NCI-H2171 treated with DMSO at 0.1 percent for 48 hours (cell line): ENCODE data around the gene CNOT11.
"Not testable (repeated sequence)": the region's sequence is repeated elsewhere in the genome, so short reads cannot be mapped to it uniquely, and the experiment has no call there.

Source experiments
- DNase-seq: peaks from one replicate; lab custom pipeline; 2025; lab: John Stamatoyannopoulos, UW

CNOT11 gene

DNA sequence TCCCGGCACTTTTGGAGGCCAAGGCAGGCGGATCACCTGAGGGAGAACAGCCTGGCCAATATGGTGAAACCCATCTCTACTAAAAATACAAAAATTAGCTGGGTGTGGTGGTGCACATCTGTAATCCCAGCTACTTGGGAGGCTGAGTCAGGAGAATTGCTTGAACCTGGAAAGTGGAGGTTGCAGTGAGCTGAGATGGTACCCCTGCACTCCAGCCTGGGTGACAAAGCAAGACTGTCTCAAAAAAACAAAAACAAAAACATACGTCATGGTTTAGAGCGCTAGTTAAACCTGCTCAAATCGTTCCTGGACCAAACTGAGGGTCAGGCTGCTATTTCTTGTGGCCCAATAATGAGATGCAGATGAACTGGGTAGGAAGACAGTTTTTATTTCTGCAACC is 7.2 kb upstream of the CNOT11 start:
- DNase-seq, result not testable (repeated sequence)

DNA sequence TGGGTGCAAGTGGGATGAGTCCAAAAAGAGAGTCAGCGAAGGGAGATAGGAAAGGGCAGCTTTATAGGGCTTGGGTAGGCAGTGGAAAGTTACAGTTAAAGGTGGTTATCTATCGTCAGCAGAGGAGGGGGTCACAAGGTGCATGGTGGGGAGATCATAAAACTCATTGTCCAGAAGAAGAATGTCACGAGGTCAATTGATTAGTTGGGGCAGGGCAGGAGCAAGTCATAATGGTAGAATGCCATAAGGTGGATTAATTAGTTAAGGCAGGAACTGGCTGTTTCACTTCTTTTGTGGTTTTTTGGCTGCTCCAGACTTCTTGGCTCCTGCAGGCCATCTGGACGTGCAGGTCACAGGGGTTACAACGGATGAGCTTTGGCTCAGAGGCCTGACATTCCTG is 3.9 kb upstream of the CNOT11 start:
- not testable (repeated sequence) for DNase-seq

DNA sequence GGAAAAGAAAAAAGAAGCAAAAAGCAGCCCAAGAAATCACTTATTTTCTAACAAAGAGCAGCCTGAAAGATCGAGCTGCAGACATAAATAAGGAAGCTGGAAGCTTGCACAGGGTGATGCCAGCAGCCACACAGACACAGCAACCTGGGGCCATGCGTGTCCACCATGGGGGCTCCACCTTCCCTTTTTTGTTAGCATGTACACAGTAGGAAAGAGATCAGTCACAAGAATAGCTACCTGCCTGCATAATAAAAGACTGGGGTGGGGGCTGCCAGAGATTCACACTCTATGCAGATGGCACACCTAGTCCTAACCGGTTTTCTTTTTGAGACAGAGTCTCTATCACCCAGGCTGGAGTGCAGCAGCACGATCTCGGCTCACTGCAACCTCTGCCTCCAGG is 2.9 kb upstream of the CNOT11 start:
- DNase-seq, result no peak

DNA sequence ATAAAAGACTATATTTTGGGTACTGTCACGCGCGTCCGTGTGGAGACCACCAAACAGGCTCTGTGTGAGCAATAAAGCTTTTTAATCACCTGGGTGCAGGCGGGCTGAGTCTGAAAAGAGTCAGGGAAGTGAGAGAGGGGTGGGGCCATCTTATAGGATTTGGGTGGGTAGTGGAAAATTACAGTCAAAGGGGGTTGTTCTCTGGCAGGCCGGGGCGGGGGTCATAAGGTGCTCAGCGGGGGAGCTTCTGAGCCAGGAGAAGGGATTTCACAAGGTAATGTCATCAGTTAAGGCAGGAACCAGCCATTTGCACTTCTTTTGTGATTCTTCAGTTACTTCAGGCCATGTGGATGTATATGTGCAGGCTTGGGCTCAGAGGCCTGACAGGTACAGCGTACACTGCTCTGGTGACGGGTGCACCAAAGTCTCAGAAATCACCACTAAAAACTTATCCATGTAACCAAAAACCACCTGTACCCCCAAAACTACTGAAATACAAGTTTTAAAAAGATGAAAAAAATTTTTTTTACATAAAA is 1.4 kb upstream of the CNOT11 start:
- not testable (repeated sequence) for DNase-seq

DNA sequence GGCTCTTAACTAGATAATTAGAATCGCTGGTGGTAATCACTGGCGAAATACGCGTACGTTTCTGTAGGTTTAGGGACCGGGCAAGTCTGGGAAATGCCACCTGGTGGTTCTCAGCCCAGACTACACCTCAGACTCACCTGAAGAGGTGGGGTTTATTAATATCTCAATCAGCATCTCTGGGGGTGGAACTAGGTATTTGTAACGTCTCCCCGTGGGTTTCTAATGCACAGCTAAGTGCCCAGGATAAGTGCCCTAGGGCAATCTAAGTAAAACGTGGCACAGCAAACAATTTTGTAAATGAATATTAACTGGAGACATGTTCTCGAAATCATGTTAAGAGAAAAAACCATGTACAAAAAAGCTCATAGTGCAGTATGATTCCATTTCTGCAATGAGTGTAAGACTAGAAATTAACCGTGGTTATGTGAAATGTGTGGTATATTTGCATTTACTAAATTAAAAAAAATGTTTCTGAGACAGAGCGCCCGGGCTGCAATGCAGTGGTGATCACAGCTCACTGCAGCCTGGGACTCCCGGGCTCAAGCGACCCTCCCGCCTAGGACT is 760 bp upstream of the CNOT11 start:
- DNase-seq, result peak; percentile 78

DNA sequence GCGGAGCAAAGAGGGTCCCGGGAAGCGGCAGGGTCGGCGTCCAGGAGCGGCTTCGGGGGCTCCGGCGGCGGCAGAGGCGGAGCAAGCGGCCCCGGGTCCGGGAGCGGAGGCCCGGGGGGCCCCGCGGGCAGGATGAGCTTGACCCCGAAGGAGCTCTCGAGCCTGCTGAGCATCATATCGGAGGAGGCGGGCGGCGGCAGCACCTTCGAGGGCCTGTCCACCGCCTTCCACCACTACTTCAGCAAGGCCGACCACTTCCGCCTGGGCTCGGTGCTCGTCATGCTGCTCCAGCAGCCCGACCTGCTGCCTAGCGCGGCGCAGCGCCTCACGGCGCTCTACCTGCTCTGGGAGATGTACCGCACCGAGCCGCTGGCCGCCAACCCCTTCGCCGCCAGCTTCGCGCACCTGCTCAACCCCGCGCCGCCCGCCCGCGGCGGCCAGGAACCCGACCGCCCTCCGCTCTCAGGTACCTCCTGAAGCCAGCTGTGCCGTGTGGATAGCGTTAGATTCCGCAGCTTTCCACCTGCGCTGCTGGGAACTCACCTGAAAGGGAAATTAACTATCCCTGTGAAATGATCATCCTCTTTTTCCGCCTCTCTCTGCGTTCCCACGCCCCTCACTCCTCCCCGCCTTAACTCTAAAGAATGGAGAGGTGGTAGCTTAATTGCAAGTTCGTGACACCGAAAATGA is 472 bp downstream of the CNOT11 start:
- peak; percentile 58 for DNase-seq

DNA sequence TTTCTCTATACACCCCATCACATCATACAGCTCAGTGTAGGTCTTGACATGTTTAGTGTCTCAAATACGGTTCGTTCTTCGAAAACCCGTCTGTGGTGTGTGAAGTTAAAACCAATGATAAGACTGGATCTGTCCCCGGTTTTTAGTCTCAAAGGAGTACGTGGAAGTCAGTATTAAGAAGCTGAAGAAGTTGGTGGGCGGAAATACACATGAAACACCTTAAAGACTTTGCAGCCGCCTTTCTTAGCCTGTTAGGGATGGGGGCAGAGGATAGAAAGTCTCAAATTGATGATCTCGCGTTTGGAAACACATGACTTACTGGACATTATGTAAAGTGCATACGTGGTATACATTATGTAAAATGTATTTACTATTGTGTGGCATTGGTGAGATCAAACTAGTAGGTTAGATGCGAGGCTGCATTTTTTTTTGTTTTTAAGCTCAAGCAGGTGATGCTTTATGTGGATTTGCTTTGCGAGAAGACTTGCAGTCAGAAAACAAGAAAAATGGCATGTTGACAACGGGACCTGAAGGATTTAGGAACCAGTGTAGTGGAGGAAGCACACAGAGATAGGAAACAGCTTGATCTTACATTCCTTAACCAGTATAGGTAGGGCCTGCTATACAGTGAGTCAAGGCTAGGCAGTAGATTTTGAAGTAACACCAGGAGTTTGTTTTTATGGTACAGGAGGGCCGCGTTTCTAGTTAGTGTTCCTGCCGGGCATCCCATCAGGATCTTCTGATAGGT is 1.2 kb downstream of the CNOT11 start:
- no peak for DNase-seq

DNA sequence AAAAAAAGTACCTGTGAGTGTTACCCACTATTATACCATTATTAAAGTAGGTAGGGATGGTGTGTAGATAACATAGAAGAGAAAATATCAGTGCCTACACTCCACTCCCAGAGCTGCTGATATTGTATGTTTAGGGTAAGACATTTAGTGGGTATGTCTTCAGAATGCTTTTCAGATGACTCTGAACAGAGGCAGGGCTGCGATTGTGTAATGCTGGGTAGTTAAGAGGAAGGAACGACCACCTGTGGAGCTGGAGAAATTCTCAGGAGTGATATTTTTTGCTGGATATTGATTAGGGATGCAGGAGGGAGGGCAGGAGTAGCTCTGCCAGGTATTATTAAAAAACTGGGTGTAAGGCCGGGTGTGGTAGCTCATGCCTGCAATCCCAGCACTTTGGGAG is 2.8 kb downstream of the CNOT11 start:
- DNase-seq, result no peak

DNA sequence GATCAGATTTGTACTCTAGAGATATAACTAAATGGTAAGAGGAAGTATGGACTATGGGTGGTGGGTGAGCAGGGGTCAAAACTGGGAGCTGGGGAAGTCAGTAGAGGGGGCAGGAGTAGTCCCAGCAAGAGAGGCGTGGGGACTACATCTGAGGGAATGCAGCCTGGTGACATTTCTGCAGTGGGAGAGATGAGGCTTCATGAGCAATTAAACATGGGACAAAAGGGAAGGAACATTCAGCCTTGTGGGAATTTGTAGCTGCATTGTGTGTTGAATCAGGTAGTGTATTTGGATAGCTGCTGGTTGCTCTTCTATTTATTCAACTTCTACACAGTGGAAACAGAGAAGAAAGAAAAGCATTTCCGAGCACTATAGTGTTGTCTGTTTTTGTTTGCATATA is 3.6 kb downstream of the CNOT11 start:
- DNase-seq, result no peak

DNA sequence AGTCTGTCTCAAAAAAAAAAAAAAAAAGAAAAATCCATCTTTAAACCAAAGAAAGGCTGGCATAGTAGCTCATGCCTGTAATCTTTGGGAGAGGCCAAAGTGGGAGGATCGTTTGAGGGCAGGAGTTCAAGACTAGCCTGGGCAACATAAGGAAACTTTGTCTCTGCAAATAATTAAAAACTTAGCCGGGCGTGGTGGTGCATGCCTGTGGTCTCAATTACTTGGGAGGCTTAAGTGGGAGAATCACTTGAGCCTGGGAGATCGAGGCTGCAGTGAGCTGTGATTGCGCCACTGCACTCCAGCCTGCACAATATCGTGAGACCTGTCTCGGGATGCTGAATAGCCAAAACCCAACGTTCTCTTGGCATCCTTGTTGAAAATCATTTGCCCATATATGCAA is 6.1 kb downstream of the CNOT11 start:
- no peak for DNase-seq

DNA sequence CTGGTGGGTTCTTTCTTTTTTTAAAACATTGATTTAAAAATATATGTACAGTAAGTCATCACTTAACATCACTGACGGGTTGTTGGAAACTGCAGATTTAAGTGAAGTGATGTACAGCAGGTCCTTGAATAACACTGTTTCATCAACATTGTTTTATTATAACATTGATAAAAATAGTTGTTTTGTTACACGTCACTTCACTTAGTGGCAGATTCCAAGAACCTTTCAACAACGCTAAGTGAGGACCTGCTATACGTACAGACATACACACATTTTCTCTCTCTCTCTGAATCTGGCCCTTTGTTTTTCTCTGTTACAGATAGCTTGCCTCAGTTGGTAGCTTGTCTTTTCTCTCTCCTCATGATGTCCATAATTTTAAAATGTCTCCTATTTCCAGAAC is 9.5 kb downstream of the CNOT11 start:
- DNase-seq, result no peak

DNA sequence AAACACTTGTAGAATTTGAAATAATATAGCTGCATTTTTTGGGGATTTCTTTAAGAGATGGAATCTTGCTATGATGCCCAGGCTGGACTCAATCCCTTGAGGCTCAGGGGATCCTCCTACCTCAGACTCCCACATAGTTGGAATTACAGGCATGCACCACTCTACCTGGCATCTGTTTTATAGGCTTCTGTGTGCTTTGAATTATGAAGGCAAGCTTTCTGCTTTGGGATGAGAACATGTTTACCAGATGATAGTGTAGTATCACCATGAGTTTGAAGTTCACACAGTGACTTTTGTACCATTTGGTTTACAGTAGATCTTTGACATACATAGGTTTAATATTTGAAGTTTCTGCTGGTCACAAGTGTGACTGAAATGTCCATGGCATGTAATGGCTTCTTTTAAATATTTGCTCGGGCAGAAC is 10.7 kb downstream of the CNOT11 start:
- no peak for DNase-seq

DNA sequence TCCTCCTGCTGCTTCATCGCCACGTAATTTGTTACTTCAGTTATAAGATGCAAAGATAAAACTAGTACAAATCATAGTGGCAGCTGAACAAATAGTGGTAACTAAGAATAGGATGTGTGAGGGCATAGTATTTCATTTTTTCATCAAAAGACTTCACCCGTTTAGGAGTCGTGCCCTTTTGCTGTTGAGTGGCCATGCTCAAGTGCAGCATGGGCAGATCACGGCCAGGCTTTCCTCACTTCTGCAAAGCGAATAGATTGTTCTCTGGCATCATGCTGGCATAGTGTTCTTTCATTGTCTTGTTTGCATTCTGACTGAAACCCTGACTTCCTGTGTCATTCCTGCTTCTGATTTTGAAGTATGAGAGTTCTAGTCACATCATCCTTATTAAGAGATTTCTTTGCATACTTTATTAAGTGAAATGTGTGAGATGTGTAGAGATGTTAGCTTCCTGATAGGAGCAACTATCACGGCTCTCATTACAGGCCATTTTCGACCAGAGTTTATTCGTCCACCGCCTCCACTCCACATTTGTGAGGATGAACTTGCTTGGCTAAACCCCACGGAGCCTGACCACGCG is 11.8 kb downstream of the CNOT11 start:
- DNase-seq, result no peak

DNA sequence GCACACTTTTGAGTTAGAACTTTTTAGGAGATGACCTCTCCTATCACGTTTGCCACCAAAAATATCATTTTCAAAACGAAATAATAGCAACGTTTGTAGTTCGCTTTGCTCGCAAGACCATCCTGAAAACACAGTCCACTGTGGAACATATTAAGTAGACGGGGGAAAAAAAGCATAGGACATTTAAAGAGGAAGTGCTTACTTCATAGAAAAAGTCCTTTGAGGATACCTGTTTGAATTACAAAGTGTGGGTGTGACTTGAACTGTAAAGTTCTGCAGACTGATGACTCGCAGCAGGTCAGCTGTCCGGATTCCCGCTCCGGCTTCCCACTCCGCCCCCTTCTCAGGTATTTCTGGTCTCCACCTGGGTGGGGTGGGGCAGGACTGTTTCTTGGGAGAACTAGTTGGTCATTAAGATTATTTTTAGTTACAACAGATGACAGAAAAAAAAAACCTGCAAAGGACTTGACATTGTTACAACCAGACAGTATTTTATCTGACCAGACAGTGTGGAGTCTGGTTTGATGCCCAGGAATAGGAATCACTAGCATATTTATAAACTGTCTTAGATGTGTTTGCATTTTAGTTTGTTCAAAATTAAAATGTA is 13.3 kb downstream of the CNOT11 start:
- no peak for DNase-seq

DNA sequence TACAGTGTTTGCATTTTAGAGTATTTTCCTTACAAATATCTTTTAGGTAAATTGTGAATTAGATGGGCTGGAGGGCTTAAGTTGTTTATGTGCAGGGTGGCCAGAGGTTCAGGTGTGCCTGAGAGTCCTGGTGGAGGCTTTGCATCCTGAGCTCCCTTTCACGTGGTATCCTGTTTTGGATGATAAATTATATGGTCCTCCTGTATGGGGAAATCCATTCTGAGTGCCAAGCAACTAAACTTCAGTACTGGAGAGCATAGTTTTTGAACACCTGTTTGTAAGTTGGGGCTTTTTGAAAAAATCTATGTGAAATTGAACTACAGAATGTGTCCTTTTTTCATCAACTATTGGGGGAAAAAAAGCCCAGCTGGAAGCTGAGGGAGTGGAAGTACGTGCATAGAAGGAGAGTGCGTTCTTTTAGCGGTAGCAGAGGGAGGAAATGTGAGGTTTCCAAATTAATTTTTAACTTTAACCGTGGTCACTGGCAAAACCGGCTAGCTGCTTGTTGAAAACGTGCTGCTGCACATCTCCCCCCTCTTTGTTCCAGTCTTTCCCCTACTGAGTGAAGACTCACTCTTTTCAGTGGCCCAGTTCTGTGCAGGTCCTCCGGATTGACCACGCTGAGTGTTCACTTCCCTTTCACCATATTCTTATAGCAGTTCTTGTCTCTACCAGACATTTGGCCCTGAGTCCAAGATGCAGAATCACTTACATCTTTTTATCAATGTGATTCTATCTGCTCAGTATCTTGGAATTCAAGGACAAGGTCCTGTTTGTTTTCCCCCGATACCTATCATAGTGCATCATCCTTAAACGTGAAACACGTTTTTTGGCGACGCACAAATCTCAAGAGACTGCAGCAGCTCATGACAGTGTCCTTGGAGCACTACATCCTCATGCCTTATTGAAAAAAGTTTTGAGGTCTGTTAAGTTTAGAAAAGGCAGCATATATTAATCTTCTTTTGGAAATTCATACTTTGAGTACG is 15.3 kb downstream of the CNOT11 start:
- no peak for DNase-seq

DNA sequence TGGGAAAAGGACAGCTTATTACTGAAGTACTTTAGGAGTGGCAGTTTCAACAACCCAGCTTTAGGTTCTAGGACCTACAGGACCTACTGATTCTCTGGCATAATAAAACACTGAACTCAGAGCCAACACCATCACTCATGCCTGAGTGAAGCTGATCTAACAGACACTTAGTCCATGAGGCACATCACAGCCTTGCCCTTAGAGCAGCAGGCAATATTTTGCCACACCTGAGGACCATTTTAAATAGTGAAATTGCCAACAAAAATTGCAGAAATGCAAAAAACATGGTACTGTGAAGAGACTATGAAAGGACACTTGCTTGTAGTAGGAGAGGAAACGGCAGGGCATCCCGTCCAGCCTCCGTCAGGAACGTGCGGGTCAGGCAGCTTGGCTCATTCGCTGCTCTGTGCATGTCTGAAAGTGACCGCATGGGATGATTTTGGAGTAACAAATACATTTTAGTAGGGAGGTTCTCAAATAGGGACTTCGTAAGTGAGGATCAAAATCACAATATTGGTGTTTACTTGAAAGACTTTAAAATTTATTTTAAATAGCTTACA is 18.1 kb downstream of the CNOT11 start:
- DNase-seq, result no peak

DNA sequence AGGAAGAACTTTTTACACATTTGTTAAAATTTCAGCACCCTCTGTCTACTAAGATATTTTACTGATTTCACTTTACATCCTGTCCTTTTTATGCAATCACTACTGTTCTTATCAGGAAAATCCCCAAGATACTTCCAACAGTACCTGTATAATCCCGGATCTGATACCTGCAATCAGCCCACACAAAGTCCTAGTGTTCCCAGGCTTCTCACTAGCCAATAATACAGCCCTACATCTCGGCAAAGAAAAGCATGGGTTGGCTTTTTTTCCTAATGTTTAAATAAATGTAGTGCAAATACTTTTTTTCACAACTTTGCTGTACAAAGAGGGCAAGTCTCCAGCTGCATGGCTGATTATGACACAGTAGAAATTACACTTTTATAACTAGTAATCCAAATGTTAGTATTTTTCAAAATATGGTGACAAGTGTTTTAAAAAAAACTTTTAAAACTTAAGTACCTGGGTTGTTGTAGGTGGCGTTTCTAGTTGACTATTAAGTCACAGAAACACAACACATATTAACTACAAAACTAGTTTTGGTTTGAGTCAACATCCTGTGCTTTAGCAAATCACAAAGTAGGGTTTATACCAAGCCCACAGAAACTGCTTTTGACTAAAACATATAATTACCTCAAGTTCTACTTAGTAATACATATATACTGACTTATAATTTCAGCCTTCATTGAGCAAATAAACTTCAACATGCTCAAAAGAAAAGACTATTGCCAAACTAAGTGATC is 19.5 kb downstream of the CNOT11 start:
- DNase-seq, result no peak

DNA sequence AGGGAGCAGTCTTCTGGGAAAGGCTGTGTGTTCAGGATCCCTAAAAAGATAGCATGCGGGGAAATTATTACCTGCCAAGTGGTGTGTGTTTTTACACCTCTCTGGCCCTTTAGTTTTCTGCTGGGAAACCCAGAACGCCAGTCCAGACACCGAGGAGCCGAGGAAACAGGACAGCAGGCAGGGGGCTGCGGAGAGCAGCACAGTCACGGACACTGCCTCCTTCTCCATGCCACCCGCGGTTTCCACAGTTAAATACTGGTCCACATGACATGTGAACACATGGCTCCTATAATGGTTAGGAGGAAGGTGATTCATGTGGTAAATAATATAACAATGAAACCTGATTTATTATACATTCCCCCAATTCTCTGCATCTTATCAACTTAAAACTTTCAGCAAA is 20.4 kb downstream of the CNOT11 start:
- no peak for DNase-seq

DNA sequence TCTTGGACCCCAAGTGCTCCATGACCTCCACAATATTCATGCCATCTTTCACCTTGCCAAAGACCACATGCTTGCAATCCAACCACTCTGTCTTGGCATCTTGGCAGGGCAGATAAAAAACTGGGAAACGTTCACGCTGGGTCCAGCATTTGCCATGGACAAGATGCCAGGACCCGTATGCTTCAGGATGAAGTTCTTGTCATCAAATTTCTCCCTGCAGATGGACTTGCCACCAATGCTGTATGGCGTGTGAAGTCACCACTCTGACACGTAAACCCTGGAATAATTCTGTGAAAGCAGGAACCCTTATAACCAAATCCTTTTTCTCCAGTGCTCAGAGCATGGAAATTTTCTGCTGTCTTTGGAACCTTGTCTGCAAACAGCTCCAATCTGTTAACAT is 21.5 kb downstream of the CNOT11 start:
- DNase-seq, result no peak

DNA sequence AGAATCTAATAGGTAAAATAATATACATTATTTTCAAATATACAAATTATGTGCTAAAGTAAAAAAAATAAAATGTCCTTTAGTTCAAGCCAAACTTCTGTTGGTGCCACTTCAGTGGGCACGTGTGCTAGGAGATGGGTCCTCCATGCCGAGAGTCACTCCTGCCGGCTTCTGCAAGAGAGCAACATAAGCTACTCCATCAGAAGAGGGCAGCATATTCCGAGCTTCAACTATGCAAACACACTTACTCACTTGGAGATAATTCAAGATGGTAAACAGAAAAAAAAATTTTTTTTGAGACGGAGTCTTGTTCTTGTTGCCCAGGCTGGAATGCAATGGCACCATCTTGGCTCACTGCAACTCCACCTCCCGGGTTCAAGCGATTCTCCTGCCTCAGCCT is 24.4 kb downstream of the CNOT11 start:
- DNase-seq, result peak; percentile 85
